ENCODE data around the gene ACTR3C. TPM values are rescaled to one million over a fixed set of nuclear protein-coding genes. Genes with fewer than 3 reads are reported as not detected.
"Not testable (repeated sequence)": the region's sequence is repeated elsewhere in the genome, so short reads cannot be mapped to it uniquely, and the experiment has no call there.

ACTR3C gene
- total RNA-seq, 3 donors from 2014 or later = 5.0 to 54.0 (median 30.2) TPM

DNA sequence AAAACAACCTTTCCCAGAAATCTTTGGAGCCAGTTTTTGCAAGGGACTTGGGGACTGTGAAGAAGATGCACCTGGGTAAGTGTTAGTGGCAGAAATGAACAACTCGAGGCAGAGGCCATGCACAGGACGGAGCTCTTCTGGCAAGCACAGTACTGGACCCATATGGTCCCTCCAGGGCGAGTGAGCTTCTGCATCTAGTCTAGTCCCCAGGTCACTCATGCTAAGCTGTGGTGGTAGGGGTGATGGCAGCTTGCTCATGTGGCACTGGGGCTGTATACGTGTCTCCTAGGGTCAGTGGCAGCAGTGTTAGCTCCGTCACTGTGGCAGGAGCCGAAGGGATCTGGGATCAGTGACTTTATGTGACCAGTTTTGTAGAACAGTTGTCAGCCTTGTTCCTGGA is 9.5 kb downstream of the ACTR3C start:
- DNase-seq (ENCODE audit: low spot score in 2 of 2) = no peak
- no peak overlapping the region for H3K4me3 ChIP-seq
- TF ChIP-seq, protein P1, sequence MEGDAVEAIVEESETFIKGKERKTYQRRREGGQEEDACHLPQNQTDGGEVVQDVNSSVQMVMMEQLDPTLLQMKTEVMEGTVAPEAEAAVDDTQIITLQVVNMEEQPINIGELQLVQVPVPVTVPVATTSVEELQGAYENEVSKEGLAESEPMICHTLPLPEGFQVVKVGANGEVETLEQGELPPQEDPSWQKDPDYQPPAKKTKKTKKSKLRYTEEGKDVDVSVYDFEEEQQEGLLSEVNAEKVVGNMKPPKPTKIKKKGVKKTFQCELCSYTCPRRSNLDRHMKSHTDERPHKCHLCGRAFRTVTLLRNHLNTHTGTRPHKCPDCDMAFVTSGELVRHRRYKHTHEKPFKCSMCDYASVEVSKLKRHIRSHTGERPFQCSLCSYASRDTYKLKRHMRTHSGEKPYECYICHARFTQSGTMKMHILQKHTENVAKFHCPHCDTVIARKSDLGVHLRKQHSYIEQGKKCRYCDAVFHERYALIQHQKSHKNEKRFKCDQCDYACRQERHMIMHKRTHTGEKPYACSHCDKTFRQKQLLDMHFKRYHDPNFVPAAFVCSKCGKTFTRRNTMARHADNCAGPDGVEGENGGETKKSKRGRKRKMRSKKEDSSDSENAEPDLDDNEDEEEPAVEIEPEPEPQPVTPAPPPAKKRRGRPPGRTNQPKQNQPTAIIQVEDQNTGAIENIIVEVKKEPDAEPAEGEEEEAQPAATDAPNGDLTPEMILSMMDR (IDR thresholded peaks at IDR 0.05) = no peak
- TF ChIP-seq POLR2AphosphoS5 (IDR thresholded peaks at IDR 0.05) (no peak), POLR2A (IDR thresholded peaks at IDR 0.05) (no peak)
- no peaks in the 10 kb centered on the region for H3K9me3 ChIP-seq
- no peaks in the 10 kb centered on the region for H3K36me3 ChIP-seq
- H3K27me3 ChIP-seq = no peaks in the 10 kb centered on the region
- intact Hi-C loops (cut with DNase I; ENCODE audit: low total_unique reads) = no loop called here
- no peaks in the 10 kb centered on the region for H3K4me1 ChIP-seq
- H3K27ac ChIP-seq = no peak overlapping the region

DNA sequence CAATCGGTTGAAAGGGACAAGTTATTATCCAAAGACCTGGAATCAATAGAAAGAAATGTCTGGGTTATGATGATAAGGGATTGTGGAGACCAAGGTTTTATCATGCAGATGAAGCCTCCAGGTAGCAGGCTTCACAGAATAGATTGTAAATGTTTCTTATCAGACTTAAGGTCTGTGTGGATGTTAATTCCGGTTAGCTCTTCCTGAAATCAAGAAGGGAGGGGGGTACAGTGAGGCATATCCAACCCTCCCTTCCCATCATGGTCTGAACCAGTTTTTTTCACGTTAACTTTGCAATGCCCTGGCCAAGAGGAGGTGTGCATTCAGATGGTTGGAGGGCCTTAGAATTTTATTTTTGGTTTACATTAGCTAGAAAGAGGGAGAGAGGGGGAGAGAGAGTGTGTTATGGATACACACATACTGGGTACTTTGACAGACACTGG is 10.0 kb downstream of the ACTR3C start:
- TF ChIP-seq POLR2A (IDR thresholded peaks at IDR 0.05) (no peak), POLR2AphosphoS5 (IDR thresholded peaks at IDR 0.05) (no peak)
- TF ChIP-seq, protein P1 (IDR thresholded peaks at IDR 0.05) = no peak
- intact Hi-C loops (cut with DNase I; ENCODE audit: low total_unique reads) = no loop called here
- Histone ChIP-seq H3K27ac (no peak overlapping the region), H3K4me3 (no peak overlapping the region), H3K9me3 (no peaks in the 10 kb centered on the region), H3K36me3 (no peaks in the 10 kb centered on the region), H3K27me3 (no peaks in the 10 kb centered on the region), H3K4me1 (no peaks in the 10 kb centered on the region)
- no peak for DNase-seq (ENCODE audit: low spot score in 2 of 2)

DNA sequence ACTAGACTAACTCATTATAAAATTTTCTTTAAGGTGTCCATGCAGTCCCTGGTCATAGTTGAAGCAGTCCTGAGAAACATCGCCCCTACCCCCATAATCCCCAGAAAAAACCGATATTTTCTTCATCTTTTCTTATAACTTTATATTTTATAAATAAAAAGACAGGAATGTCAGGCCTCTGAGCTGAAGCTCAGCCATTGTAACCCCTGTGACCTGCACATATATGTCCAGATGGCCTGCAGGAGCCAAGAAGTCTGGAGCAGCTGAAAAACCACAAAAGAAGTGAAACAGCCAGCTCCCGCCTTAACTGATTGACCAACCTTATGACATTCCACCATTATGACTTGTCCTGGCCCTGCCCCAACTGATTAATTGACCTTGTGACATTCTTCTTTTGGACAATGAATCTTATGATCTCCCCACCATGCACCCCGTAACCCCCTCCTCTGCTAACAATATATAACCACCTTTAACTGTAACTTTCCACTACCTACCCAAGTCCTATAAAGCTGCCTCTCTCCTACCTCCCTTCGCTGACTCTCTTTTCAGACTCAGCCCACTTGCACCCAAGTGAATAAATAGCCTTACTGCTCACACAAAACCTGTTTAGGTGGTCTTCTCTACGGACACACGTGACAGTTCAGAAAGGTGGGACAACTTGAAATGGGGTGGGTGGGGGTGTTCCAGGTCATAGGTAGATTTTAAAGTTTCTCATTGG is 10.5 kb downstream of the ACTR3C start:
- DNase-seq (ENCODE audit: low spot score in 2 of 2); H3K36me3 ChIP-seq; H3K27ac ChIP-seq; H3K9me3 ChIP-seq; H3K27me3 ChIP-seq; H3K4me1 ChIP-seq; H3K4me3 ChIP-seq; intact Hi-C loops (cut with DNase I; ENCODE audit: low total_unique reads): not testable (repeated sequence)

DNA sequence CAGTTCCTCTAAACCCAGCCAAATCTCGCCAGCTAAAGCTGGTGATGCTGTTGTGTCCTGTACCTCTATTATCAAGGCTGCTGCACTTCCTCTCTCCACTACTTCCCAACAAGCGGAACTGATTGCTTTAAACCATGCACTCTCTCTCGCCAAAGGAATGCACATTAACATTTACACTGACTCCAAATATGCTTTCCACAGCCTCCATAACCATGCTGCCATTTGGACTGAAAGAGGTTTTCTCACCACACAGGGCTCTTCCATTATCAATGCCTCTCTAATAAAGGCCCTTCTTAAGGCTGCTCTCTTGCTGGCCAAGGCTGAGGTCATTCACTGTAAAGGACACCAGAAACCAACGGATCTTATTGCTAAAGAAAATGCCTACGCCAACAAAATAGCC is 11.6 kb downstream of the ACTR3C start:
- intact Hi-C loops (cut with DNase I; ENCODE audit: low total_unique reads) = no loop called here
- H3K27ac ChIP-seq = no peak overlapping the region
- H3K4me1 ChIP-seq = no peaks in the 10 kb centered on the region
- no peaks in the 10 kb centered on the region for H3K9me3 ChIP-seq
- no peaks in the 10 kb centered on the region for H3K27me3 ChIP-seq
- no peak for TF ChIP-seq POLR2AphosphoS5 (IDR thresholded peaks at IDR 0.05)
- no peak for TF ChIP-seq POLR2A (IDR thresholded peaks at IDR 0.05)
- TF ChIP-seq, protein P1 (IDR thresholded peaks at IDR 0.05) = no peak
- no peak overlapping the region for H3K4me3 ChIP-seq
- no peaks in the 10 kb centered on the region for H3K36me3 ChIP-seq
- DNase-seq (ENCODE audit: low spot score in 2 of 2) = no peak

DNA sequence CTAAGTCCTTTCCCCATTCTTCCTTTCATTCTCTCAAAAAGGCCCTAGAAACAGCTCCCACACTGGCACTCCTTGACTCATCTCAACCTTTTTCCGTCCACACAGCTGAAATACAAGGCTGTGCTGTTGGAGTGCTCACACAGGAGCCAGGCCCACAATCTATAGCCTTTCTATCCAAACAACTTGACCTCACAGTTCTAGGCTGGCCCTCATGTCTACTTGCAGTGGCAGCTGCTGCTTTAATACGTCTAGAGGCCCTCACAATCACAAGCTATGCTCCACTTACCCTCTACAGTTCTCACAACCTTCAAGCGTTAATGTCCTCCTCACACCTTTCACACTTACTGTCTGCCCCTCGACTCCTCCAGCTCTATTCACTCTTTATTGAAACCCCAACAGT is 12.2 kb downstream of the ACTR3C start:
- TF ChIP-seq, protein P1 (IDR thresholded peaks at IDR 0.05) = no peak
- no peak for TF ChIP-seq POLR2A (IDR thresholded peaks at IDR 0.05)
- no peak for DNase-seq (ENCODE audit: low spot score in 2 of 2)
- intact Hi-C loops (cut with DNase I; ENCODE audit: low total_unique reads) = no loop called here
- no peaks in the 10 kb centered on the region for H3K27me3 ChIP-seq
- H3K36me3 ChIP-seq = no peaks in the 10 kb centered on the region
- no peak overlapping the region for H3K4me3 ChIP-seq
- H3K9me3 ChIP-seq = no peaks in the 10 kb centered on the region
- no peak overlapping the region for H3K27ac ChIP-seq
- H3K4me1 ChIP-seq = no peaks in the 10 kb centered on the region
